Liver (tissue), 3 donors: Measurements from ENCODE around the gene RAB6A.
A peak's percentile ranks its signal among the peaks of the same experiment; 100 is the strongest.

Experiments used
- FOXA1 ChIP-seq: IDR thresholded peaks from 2 replicates; pipeline ENCODE4 v1.6.1; 2016; ENCODE audit warnings: antibody characterized with exemption
- GABPA ChIP-seq, 2 donors: IDR thresholded peaks in 1 of 2; conservative IDR thresholded peaks in 1 of 2; 2 replicates each; pipeline ENCODE4 v1.6.1; 2016; ENCODE audit warnings: antibody characterized with exemption in 2 of 2, mild to moderate bottlenecking in 1 of 2, moderate library complexity in 1 of 2
- HNF4G ChIP-seq: IDR thresholded peaks from 2 replicates; pipeline ENCODE4 v1.6.1; 2016; ENCODE audit warnings: antibody characterized with exemption
- JUND ChIP-seq, 2 donors: IDR thresholded peaks; 2 replicates each; pipeline ENCODE4 v1.6.1; 2016; ENCODE audit warnings: antibody characterized with exemption in 2 of 2
- TAF1 ChIP-seq: conservative IDR thresholded peaks from 2 replicates; pipeline ENCODE4 v1.6.1; 2016; ENCODE audit warnings: antibody characterized with exemption, mild to moderate bottlenecking
- YY1 ChIP-seq: IDR thresholded peaks from 2 replicates; pipeline ENCODE4 v1.6.1; 2016; ENCODE audit warnings: antibody characterized with exemption, mild to moderate bottlenecking
- TF ChIP-seq, protein P1 (sequence below): IDR thresholded peaks from 2 replicates; pipeline ENCODE4 v1.6.1; 2016; ENCODE audit warnings: antibody characterized with exemption
- TF ChIP-seq, protein P2 (sequence below): fragments of 150-350 bp; IDR thresholded peaks from 2 replicates; pipeline ENCODE4 v1.5.1; 2017; ENCODE audit warnings: improper control_type of control experiment, low read depth, low read length; ENCODE audit not compliant: missing input control
- TF ChIP-seq, protein P3 (sequence below): IDR thresholded peaks from 2 replicates; pipeline ENCODE4 v1.6.1; 2016; ENCODE audit warnings: antibody characterized with exemption, mild to moderate bottlenecking
- TF ChIP-seq, protein P4 (sequence below): IDR thresholded peaks from 2 replicates; pipeline ENCODE4 v1.6.1; 2016; ENCODE audit warnings: antibody characterized with exemption
- donor health status: healthy.
- donor health status: healthy.

DNA sequence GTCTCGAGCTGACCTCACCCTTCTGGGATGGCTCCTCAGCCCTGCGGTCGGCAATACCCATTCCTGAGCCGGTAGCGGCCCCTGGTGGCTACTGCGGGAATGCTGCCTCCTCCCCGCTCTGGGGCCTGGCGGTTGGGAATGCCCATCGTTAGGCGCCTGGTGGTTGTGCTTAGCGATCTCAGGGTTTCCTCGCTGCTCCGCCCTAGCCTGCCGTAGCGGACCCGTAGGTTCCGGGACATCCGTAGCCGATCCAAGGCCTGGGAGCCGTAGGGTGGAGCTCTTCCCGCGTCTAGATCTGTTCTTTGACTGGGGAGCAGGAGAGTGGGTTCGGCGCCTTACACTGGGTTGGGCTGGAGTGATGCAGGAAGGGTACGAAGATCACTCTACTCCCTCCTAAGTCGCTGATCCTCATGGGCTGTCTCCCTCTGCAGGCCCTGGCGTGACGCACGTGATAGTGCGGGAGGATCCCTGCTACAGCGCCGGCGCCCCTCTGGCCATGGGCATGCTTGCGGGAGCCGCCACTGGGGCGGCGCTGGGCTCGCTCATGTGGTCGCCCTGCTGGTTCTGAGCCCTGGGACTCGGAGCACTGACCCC lies 99.7 kb downstream of the RAB6A start:
- TF ChIP-seq, protein P1, sequence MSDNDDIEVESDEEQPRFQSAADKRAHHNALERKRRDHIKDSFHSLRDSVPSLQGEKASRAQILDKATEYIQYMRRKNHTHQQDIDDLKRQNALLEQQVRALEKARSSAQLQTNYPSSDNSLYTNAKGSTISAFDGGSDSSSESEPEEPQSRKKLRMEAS = no peak
- TF ChIP-seq, protein P2, sequence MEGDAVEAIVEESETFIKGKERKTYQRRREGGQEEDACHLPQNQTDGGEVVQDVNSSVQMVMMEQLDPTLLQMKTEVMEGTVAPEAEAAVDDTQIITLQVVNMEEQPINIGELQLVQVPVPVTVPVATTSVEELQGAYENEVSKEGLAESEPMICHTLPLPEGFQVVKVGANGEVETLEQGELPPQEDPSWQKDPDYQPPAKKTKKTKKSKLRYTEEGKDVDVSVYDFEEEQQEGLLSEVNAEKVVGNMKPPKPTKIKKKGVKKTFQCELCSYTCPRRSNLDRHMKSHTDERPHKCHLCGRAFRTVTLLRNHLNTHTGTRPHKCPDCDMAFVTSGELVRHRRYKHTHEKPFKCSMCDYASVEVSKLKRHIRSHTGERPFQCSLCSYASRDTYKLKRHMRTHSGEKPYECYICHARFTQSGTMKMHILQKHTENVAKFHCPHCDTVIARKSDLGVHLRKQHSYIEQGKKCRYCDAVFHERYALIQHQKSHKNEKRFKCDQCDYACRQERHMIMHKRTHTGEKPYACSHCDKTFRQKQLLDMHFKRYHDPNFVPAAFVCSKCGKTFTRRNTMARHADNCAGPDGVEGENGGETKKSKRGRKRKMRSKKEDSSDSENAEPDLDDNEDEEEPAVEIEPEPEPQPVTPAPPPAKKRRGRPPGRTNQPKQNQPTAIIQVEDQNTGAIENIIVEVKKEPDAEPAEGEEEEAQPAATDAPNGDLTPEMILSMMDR = peak; percentile 98
- TF ChIP-seq, protein P3, sequence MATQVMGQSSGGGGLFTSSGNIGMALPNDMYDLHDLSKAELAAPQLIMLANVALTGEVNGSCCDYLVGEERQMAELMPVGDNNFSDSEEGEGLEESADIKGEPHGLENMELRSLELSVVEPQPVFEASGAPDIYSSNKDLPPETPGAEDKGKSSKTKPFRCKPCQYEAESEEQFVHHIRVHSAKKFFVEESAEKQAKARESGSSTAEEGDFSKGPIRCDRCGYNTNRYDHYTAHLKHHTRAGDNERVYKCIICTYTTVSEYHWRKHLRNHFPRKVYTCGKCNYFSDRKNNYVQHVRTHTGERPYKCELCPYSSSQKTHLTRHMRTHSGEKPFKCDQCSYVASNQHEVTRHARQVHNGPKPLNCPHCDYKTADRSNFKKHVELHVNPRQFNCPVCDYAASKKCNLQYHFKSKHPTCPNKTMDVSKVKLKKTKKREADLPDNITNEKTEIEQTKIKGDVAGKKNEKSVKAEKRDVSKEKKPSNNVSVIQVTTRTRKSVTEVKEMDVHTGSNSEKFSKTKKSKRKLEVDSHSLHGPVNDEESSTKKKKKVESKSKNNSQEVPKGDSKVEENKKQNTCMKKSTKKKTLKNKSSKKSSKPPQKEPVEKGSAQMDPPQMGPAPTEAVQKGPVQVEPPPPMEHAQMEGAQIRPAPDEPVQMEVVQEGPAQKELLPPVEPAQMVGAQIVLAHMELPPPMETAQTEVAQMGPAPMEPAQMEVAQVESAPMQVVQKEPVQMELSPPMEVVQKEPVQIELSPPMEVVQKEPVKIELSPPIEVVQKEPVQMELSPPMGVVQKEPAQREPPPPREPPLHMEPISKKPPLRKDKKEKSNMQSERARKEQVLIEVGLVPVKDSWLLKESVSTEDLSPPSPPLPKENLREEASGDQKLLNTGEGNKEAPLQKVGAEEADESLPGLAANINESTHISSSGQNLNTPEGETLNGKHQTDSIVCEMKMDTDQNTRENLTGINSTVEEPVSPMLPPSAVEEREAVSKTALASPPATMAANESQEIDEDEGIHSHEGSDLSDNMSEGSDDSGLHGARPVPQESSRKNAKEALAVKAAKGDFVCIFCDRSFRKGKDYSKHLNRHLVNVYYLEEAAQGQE = no peak
- TF ChIP-seq GABPA (IDR thresholded peaks at IDR 0.05 in 1 of 2, conservative IDR thresholded peaks at IDR 0.05 in 1 of 2) = no peak
- TF ChIP-seq HNF4G = no peak
- TF ChIP-seq YY1 = no peak
- no peak for TF ChIP-seq JUND (IDR thresholded peaks at IDR 0.05)
- TF ChIP-seq FOXA1 = no peak
- TF ChIP-seq, protein P4, sequence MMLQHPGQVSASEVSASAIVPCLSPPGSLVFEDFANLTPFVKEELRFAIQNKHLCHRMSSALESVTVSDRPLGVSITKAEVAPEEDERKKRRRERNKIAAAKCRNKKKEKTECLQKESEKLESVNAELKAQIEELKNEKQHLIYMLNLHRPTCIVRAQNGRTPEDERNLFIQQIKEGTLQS = no peak
- TF ChIP-seq TAF1 = no peak
